GM11168 (cell line): ENCODE results near the gene PARG.
"Not testable (repeated sequence)": the region's sequence is repeated elsewhere in the genome, so short reads cannot be mapped to it uniquely, and the experiment has no call there.

ENCODE experiments used
- in situ Hi-C: fragments of 300-500 bp; cut with MboI; formaldehyde crosslinking; loops from one replicate; pipeline ENCODE4 v1.12.0; 2022; ENCODE audit warnings: low sequenced_read_pairs; ENCODE audit not compliant: unreplicated experiment

PARG gene

DNA sequence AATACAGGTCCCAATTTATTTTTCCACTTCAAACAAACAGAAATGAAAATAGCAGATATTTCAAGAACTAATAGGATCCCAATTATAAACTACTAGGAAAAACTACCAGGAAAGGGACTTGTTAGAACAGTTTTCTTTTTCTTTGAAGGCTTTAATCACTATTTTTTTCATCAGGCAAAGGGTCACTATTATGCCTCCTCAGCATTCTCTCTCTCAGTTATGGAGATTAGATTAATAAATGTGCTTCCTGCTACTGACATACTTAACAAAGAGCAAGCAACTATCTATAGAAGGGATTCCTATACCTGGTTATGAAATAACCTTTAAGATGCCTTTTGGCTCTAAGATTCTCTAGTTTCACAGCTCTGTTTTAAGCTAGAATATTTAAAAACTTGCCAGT lies 108.7 kb downstream of the PARG start:
- in situ Hi-C loops, result no loop called here

DNA sequence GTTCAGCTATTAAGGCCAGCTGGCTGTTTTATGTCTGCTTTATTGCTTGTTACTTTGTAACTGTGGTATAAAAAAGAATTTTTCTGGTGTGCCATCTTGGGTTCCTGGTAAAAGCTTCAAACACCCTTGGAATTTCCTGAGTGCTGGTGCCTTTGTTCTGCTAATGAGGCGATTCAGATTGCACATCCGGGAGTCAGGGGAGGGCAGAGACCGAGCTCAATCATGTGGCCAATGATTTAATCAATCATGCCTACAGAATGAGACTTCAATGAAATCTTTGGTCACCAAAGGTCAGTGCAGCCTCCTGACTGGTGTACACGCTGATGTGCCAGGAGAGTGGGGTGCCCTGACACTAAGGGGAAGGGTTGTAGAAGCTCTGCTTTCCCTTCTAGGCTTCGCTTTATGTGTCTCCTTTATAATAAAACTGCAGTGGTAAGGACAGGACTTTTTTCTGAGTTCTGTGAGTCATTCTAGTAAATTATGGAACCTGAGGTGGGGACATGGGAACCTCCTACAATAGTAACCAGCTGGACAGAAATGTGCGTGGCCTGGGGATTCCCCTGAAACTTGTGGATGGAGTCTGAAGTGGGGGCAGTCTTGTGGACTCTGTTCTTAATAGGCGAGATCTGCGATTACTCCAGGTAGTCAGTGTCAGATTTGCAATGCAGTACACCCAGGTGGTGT lies 110.3 kb downstream of the PARG start:
- in situ Hi-C loops, result no loop called here

DNA sequence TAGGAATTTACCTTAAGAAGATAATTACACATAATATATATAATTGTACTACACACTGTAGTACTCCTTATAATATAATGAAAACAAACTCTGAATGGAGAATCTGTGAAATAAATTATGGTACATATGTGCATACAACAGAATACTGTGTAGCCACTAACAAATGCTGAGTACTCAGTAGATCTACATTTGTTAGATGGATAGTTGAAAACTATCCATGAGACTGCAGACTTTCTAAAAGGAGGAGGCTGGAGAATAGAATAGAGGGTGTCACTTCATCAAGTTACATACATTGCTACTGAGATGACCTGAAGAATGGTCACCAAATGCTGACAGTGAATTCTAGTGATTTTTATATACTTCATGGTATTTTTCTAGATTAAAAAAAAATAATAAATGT lies 111.0 kb downstream of the PARG start:
- in situ Hi-C loops, result no loop called here

DNA sequence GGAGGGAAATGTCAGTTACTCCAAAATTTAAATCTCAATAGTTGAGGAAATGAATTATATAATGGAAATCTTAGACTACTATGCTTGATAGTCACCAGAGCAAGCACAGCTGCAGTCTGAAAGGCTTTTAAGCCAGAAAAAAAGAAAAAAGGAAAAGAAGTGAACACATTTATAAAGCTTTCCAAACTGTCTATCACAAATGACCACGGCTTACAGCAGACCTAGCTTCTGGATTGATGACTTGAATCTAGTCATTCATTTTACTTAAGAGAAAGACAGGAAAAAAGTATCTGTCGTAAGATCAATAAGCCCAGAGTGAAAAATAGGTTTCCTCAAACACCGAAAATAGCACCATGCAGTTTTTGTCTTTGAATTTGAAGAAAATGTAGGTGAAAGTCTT lies 111.8 kb downstream of the PARG start:
- in situ Hi-C loops, result no loop called here

DNA sequence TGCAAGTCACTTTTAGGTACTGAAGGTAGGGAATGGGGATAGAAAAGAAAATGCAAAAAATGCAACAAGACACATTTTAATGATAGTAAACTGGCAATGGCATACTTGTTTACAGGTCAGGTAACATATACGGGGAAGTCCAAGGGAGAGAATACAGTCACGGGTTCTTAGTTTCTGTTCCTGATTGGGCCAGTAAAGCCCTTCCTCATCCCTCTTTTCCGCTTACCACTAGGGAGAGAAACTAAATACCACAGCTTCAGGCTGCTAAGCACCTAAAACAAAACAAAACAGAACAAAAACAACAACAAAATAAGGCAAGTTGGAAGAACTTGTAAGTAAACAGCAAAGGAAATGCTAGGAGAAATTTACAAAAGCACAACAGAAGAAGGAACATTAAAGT lies 114.5 kb downstream of the PARG start:
- in situ Hi-C loops, result no loop called here

DNA sequence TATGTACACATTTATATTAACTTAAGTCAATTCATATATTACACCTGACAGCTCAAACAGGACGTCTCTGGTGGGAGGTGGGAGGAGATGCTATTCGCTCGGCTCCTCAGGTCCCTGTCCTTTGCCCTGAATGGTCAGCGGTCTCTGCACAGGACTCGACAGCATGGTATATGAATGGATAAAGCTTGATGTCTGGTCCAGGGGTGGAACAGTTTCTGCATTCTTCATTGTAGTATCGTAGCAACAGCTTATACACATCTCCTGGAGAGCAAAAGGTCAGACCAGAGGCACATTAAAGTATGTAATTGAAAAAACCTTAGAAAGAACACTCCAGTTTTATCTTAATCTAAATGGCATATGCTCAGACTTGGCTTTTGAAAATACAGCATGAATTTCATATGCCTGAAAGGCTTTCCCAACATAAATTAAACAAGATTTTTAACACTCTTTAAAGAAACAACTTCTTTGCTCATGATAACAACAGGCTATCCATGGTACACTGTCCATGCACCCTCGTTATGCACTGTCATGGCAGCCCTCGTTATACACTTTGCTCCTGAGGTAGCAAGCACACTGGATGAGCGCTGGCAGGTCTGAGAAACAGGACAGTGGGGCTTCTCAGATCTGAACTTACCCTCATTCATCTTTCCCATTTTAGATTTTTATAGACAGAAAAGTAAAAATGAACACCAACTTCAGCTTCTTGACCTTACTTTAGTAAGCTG lies 122.4 kb downstream of the PARG start:
- in situ Hi-C loops, result no loop called here

DNA sequence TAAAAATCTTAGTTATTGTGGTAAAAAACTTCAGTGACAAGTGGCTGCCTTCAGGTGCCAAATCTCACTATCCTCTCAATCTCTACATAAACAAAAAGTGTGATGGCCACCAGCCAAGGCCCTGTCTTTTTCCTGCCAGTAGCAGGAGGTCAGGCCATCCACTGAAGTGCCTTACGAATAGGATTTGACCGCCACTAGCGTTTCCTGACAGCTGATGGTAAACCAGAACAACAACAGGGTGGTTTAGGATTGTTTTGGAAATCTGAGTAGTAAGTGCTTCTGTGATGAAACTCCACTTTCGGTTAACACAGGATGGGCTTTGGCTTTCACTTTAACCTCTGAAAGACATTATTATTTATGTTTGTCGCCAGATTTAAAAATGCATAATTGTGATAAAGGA lies 124.0 kb downstream of the PARG start:
- in situ Hi-C loops, result no loop called here

DNA sequence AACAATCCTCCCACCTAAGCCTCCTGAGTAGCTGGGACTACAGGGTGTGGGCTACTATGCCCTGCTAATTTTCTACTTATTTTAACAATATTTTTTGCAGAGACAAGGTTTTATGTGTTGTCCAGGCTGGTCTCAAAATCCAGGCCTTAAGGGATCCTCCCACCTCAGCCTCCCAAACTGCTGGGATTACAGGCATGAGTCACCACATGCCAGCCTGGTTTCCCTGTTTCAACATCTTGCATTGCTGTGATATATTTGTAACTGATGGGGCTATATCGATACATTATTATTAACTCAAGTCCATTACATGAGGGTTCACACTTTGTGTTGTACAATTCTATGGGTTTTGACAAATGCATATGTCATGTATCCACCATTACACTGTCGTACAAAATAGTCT lies 137.8 kb downstream of the PARG start:
- in situ Hi-C loops, result no loop called here

DNA sequence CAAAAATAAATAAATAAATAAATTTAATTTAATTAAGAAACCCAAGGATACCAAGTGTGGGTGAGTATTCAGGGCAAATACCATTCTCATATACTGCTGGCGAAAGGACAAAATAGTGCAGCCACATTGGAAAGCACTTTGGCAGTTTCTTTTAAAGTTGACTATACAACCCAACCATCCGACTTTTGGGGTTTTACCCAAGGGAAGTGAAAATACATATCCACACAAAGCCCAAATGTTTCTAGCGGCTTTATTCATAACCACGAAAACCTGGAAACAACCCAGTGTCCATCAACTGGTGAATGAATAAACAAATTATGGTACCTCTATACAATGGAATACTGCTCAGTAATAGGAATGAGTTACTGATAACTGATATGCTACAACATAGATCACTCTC lies 143.6 kb downstream of the PARG start:
- in situ Hi-C loops, result no loop called here

DNA sequence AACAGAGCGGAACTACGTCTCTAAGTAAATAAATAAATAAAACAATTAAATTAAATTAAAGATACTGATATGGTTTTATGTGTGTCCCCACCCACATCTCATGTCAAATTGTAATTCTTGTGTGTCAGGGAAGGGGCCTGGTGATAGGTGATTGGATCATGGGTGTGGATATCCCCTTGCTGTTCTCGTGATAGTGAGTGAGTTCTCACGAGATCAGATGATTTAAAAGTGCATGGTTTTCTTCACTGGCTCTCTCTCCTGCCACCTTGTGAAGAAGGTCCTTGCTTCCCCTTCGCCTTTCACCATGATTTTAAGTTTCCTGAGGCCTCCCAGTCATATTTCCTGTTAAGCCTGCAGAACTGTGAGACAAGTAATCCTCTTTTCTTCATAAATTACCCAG lies 150.7 kb downstream of the PARG start:
- in situ Hi-C loops, result no loop called here

DNA sequence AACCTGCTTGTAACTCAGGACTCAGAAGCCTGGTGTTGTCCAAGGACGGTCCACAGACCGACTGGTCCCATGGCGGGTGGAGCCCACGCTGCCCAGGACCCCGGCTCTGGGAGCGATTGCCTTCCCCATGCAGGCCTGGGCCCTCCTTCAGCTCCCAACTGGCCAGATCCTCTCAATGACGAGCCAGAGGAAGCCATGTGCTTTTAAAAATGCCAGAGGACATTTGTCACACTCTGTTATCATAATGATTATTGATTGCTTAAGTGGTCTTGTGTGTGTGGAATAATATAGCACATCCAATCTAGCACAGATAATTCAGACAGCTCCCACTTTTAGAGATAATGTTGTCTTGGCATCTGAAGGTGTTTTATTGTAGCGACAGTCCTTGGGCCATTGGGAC lies 157.1 kb downstream of the PARG start:
- in situ Hi-C loops, result no loop called here

DNA sequence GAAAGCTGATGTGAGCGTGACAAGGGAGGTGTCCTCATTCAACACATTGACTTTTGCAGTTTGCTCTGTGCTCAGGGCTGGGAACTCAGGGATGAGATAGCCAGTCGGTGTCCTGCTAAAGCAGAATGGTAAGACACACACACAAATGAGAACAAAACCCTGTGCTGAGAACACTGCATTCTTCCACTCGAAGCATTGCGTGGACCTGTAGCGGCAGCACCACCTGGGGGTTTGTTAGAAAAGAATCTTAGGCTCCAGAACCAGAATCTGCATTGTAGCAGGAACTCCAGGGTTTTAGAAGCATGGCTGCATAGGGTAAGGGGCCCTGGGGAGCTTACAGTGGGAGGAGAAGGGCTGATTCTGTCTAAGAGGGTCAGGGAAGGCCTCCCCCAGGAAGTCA lies 158.2 kb downstream of the PARG start:
- in situ Hi-C loops, result no loop called here

DNA sequence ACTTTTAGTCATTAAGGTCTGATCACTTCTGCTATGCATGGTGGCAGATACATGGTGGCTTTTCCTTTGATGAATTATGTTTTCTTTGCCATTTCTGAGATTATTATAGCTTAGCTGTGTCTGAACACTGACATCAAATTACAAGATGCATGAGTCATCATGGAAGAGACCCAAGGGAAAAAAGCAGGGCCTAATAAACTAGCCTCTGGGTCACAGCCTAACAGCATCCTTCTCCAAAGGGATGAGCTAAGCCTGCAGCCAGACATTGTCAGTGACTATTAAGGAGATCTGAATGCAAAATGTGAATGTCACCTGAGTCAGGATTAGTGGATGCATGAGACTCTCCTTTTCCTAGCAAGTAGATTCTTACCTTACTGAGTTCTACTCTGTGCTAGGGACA lies 160.6 kb downstream of the PARG start:
- in situ Hi-C loops, result no loop called here

DNA sequence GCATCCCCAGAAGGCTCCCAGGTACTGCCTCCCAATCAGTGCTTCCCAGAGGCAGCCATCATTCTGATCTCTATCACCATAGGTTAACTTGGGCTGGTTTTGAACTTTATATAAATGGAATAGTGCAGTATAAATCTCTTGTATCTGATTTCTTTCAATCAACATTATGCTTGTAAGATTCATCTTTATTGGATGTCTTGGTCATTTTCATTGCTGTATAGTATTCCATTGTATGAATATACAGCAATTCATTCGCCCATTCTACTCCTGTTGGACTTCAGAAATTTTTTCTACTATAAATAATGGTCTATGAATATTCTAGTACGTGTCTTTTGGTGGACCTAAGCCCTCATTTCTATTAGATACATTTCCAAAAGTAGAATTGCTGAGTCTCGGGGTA lies 163.6 kb downstream of the PARG start:
- in situ Hi-C loops, result no loop called here

DNA sequence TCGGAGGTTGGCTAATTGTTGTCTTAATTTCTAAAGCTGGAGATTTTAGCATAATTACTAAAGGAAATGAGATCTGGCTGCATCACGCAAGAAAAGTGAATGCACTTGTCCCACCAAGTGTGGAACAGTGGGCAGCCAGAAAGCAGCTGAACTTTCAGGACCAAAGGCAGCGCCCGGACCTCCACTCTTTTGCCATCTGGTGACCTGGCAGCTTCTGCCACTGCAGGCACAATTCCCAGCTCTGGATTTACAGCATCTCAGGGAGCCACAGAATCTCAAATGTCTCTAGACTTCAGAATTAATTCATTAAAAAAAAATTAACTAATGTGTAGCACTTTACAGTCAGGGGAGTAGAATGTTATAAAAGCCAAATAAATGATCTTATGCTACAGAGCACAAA lies 165.0 kb downstream of the PARG start:
- in situ Hi-C loops, result no loop called here

DNA sequence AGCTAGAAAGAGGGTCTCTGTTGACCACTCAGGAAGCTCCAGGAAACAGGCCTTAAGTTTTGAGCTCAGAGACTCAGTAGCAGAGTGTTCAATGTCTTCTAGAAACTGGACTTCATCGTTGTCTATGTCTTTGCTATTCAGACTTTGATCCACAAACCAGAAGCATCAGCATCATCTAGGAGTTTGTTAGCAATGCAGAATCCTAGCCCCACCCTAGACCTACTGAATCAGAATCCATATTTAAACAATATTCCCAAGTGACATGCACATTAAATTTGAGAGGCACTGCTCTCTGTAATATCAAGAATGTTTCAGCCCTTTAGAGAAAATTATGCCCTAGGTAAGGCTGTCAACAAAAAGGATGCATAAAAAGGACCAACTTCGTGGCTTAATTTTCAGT lies 166.8 kb downstream of the PARG start:
- in situ Hi-C loops, result no loop called here

DNA sequence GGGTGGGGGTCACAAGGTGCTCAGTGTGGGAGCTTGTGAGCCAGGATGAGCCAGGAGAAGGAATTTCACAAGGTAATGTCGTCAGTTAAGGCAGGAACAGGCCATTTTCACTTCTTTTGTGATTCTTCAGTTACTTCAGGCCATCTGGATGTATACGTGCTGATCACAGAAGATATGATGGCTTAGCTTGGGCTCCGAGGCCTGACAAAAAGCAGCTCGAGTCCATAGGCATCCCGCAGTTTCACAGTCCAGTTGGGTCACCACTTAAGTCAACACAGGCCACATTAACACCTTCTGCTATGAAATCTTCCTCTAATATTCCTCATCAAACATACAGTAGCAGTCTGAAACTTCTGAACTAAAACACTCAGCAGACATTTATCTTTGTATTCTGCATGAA lies 168.9 kb downstream of the PARG start:
- in situ Hi-C loops, result not testable (repeated sequence)

DNA sequence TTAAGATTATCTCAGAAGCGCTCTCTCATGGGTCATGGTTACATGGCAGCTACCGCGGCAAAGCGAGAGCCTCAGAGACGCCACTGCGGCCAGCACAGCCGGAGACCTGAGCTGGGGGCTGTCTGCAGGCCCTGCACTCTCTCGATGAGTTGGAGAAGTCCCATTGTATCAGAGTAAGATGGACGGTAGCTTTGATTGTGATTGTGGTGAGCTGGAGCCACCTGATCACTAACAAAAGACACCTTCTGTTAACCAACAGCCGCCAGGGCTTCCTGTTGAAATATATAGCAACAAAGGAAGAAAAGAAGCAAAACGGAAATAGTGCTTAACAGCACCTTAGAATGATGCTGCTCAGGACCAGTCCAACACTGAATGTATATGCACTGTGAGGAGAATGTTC lies 170.8 kb downstream of the PARG start:
- in situ Hi-C loops, result not testable (repeated sequence)

DNA sequence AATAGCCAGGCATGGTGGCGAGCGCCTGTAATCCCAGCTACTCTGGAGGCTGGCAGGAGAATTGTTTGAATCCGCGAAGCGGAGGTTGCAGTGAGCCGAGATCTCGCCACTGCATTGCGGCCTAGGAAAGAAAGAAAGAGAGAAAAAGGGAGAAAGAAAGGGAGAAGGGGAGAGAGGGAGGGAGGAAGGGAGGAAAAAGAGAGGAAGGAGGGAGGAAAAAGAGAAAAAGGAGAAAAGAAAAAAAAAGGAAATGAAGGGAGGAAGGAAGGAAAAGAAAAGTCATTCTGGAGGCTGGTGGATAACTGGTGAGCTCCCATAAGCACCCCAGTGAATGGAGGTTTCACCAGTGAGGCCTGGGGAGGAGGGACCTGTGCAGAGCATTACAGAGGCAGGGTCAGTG lies 172.1 kb downstream of the PARG start:
- in situ Hi-C loops, result no loop called here

DNA sequence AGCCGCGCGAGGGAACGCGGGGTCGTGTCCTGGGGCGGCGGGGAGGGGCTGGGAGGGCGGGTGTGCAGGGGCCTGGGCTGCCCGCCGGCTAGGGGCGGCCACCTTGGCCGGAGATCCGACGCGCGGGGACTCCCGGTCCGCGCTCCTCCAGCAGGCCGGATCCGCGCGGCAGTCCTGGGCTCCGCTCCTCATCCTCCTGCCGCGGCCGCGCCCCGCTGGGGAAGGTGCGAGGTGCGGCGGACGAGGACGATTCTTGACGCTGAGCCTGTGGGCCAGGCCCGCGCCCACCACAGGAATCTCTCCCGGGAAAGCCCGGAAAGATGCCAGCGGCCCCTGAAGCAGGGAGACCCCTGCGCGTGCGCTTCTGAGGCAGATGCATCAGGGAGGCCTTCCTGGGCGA lies 173.1 kb downstream of the PARG start:
- in situ Hi-C loops, result no loop called here

DNA sequence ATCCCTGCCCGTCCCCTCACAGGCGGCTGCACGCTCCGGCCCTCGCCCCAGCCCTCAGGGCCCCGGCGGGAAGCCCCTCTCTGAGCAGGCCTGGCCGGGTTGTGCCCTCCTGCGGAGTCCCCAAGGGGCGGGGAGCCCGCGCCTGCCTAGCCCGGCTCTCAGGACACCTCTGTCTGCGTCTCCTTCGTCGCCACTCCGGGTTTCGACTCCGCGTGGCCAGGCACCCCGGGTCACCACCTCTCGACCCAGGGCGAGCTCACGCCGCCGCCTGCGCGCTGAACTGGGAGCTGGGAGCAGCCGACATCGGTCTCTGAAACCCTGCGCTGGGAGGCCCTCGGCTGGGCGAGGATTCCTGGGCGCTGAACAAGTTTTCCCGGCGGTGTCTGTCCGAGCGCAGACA lies 173.5 kb downstream of the PARG start:
- in situ Hi-C loops, result no loop called here
